OCI-LY7 (cell line): Measurements from ENCODE around the gene SPRYD7. TPM values are rescaled to one million over a fixed set of nuclear protein-coding genes. Genes with fewer than 3 reads are reported as not detected.

Source experiments
- BruUV-seq: library from RNA; stranded (reverse); fragments of 400-500 nt; replicated peaks from 2 replicates; lab custom pipeline; 2021; lab: Mats Ljungman, UMichigan
- CTCF ChIA-PET: fragments of 300-600 bp; sonication (Branson Sonifier 250); formaldehyde crosslinking; loops from one replicate; lab custom pipeline; 2022; ENCODE audit warnings: antibody characterized with exemption; ENCODE audit not compliant: unreplicated experiment; lab: Charles Lee
- POLR2A ChIA-PET: fragments of 300-600 bp; sonication (Branson Sonifier 250); formaldehyde crosslinking; loops from one replicate; lab custom pipeline; 2022; ENCODE audit warnings: antibody characterized with exemption; lab: Charles Lee
- DNase-seq: peaks from one replicate; pipeline ENCODE4 v3.0.0-alpha.2; 2015; ENCODE audit warnings: low spot score
- H2AFZ ChIP-seq: fragments of 200-600 bp; sonication (generic), shearing (Covaris generic); 2 replicates; pipeline ENCODE4 v1.6.1; 2014; ENCODE audit warnings: mild to moderate bottlenecking, antibody characterized with exemption, low read length, moderate library complexity
- H3K27ac ChIP-seq: fragments of 200-600 bp; sonication (generic); 2 replicates; pipeline ENCODE4 v1.5.1; 2014; ENCODE audit warnings: mixed run types, low read depth, mild to moderate bottlenecking, moderate library complexity, low read length, inconsistent platforms; ENCODE audit not compliant: poor library complexity, severe bottlenecking
- H3K36me3 ChIP-seq: fragments of 200-600 bp; sonication (generic); 2 replicates; pipeline ENCODE4 v1.6.1; 2014; ENCODE audit warnings: mild to moderate bottlenecking, antibody characterized with exemption, low read length, moderate library complexity, mixed read lengths; ENCODE audit not compliant: insufficient read depth
- H3K4me1 ChIP-seq: fragments of 200-600 bp; sonication (generic); 2 replicates; pipeline ENCODE4 v1.5.1; 2014; ENCODE audit warnings: mild to moderate bottlenecking, low read length; ENCODE audit not compliant: insufficient read depth, poor library complexity, severe bottlenecking
- H3K4me2 ChIP-seq: fragments of 200-600 bp; sonication (generic); 2 replicates; pipeline ENCODE4 v1.6.1; 2014; ENCODE audit warnings: mild to moderate bottlenecking, low read length
- H3K4me3 ChIP-seq: fragments of 200-600 bp; sonication (generic); 2 replicates; pipeline ENCODE4 v1.5.1; 2014; ENCODE audit warnings: mild to moderate bottlenecking, low read depth, low read length; ENCODE audit not compliant: poor library complexity, severe bottlenecking
- H3K79me2 ChIP-seq: fragments of 200-600 bp; sonication (generic); 2 replicates; pipeline ENCODE4 v1.6.1; 2016; ENCODE audit warnings: low read depth, mild to moderate bottlenecking, low read length, moderate library complexity, mixed read lengths; ENCODE audit not compliant: insufficient read depth
- H3K9me2 ChIP-seq: fragments of 200-600 bp; sonication (generic); 2 replicates; pipeline ENCODE4 v1.6.1; 2016; ENCODE audit warnings: mild to moderate bottlenecking, low read length, mixed read lengths; ENCODE audit not compliant: insufficient read depth
- H3K9me3 ChIP-seq: fragments of 200-600 bp; sonication (generic); 2 replicates; pipeline ENCODE4 v1.6.1; 2014; ENCODE audit warnings: mild to moderate bottlenecking, mixed run types, low read length, mixed read lengths
- H4K20me1 ChIP-seq: fragments of 200-600 bp; sonication (generic); 2 replicates; pipeline ENCODE4 v1.6.1; 2014; ENCODE audit warnings: mild to moderate bottlenecking, antibody characterized with exemption, low read length, moderate library complexity, mixed read lengths; ENCODE audit not compliant: insufficient read depth
- EZH2phosphoT487 ChIP-seq: fragments of 200-600 bp; sonication (generic); IDR thresholded peaks from 2 replicates; pipeline ENCODE4 v1.6.1; 2018; ENCODE audit warnings: low read depth, borderline replicate concordance, mild to moderate bottlenecking, mixed run types, antibody characterized with exemption, low read length, moderate library complexity, mixed read lengths
- intact Hi-C: fragments of 100-400 bp; cut with micrococcal nuclease; formaldehyde crosslinking; loops from one replicate; pipeline ENCODE4 v1.10.0; 2022; ENCODE audit not compliant: unreplicated experiment
- total RNA-seq, 2 experiments: library from RNA; depleted of rRNA in 1 of 2; stranded (reverse); fragments of >200 nt in 1 of 2; shearing (Covaris generic) in 1 of 2; gene quantifications; 2 replicates each; pipeline ENCODE4 v1.2.3, GENCODE V29; 2014 to 2022
- TF ChIP-seq, protein P1 (sequence below): fragments of 200-600 bp; sonication (generic); conservative IDR thresholded peaks from 2 replicates; pipeline ENCODE4 v1.5.1; 2014; ENCODE audit warnings: mild to moderate bottlenecking, antibody characterized with exemption, low read length, moderate library complexity, mixed read lengths

SPRYD7 gene
- total RNA-seq, 2 experiments from 2014 or later = 6.8 to 10.6 TPM

DNA sequence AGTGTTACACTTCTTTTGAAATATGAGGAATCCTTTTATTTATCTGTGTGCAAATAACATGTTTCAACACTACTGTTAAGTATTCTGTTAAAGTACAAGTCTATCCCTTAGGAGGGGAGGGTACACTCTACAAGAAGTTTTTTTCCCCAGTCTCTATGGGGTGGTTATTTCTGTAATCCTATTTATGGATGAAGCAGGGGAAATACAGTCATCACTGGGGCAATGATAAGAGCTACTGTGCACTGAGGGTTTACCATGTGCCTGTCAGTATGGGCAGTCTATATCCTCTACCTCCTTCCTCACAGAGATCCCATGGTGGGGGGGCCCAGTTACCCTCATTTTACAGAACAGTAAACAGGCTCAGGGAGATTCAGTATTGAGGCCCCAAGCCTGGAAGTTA lies 44.1 kb upstream of the SPRYD7 start:
- H3K4me2 ChIP-seq = no peak overlapping the region
- H3K36me3 ChIP-seq = peaks cover 22% of the 10 kb centered on the region
- no peaks in the 10 kb centered on the region for H3K9me3 ChIP-seq
- intact Hi-C loops = no loop called here
- no peak for TF ChIP-seq EZH2phosphoT487
- TF ChIP-seq, protein P1, sequence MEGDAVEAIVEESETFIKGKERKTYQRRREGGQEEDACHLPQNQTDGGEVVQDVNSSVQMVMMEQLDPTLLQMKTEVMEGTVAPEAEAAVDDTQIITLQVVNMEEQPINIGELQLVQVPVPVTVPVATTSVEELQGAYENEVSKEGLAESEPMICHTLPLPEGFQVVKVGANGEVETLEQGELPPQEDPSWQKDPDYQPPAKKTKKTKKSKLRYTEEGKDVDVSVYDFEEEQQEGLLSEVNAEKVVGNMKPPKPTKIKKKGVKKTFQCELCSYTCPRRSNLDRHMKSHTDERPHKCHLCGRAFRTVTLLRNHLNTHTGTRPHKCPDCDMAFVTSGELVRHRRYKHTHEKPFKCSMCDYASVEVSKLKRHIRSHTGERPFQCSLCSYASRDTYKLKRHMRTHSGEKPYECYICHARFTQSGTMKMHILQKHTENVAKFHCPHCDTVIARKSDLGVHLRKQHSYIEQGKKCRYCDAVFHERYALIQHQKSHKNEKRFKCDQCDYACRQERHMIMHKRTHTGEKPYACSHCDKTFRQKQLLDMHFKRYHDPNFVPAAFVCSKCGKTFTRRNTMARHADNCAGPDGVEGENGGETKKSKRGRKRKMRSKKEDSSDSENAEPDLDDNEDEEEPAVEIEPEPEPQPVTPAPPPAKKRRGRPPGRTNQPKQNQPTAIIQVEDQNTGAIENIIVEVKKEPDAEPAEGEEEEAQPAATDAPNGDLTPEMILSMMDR = no peak
- peaks cover 13% of the 10 kb centered on the region for H3K4me1 ChIP-seq
- TSS peak; percentile 31 for BruUV-seq
- no peak overlapping the region for H3K27ac ChIP-seq
- no peaks in the 10 kb centered on the region for H3K79me2 ChIP-seq
- no peak for DNase-seq
- H3K4me3 ChIP-seq = no peak overlapping the region
- no peaks in the 10 kb centered on the region for H4K20me1 ChIP-seq
- ChIA-PET POLR2A (interaction anchor here (0.6 to 1.0 kb wide), 3 partner anchors 18 to 708 kb away, joined by 3 to 4 read pairs (median 3); no protein-coding TSS in a partner anchor), CTCF (no interaction called here)
- no peak overlapping the region for H2AFZ ChIP-seq
- H3K9me2 ChIP-seq = no peaks in the 10 kb centered on the region

- peaks cover 21% of the 10 kb centered on the region for H3K36me3 ChIP-seq
- no peaks in the 10 kb centered on the region for H3K79me2 ChIP-seq
- TF ChIP-seq, protein P1 = no peak
- TF ChIP-seq EZH2phosphoT487 = no peak
- no peaks in the 10 kb centered on the region for H4K20me1 ChIP-seq
- no peaks in the 10 kb centered on the region for H3K9me2 ChIP-seq
- no peaks in the 10 kb centered on the region for H3K9me3 ChIP-seq
- H3K4me2 ChIP-seq = no peak overlapping the region
- no TSS peak for BruUV-seq
- H3K4me3 ChIP-seq = no peak overlapping the region
- ChIA-PET POLR2A (interaction anchor here (0.6 to 1.3 kb wide), 4 partner anchors 9 to 559 kb away, joined by 3 to 4 read pairs (median 4); no protein-coding TSS in a partner anchor), CTCF (no interaction called here)
- H3K4me1 ChIP-seq = peaks cover 8% of the 10 kb centered on the region
- DNase-seq = no peak
- intact Hi-C loops = loop anchor here (5.0 kb wide), 1 partner anchor 144 kb away; no protein-coding TSS in a partner anchor
- H3K27ac ChIP-seq = no peak overlapping the region
- no peak overlapping the region for H2AFZ ChIP-seq
These were observed 41.9 kb upstream of the SPRYD7 start for GRCh38 chr13:49977992-49978391.
